ENCODE measurements around the gene SCTR.

The SCTR gene

GRCh38 chr2:119473621-119474370 lies 50.5 kb downstream of the SCTR start:
- DNase-seq: no peak

GRCh38 chr2:119472749-119473148 lies 51.5 kb downstream of the SCTR start:
- DNase-seq: no peak

GRCh38 chr2:119469661-119470297 lies 54.5 kb downstream of the SCTR start:
- no peak for DNase-seq

- no peak for DNase-seq
Observed at GRCh38 chr2:119469131-119469530, 55.2 kb downstream of the SCTR start.

- no peak for DNase-seq
Observed at GRCh38 chr2:119468154-119468955, 55.9 kb downstream of the SCTR start.

- no peak for DNase-seq
Observed at GRCh38 chr2:119466373-119466772, 57.9 kb downstream of the SCTR start.

- no peak for DNase-seq
Observed at GRCh38 chr2:119465687-119466086, 58.6 kb downstream of the SCTR start.

- no peak for DNase-seq
Observed at GRCh38 chr2:119464981-119465380, 59.3 kb downstream of the SCTR start.

GRCh38 chr2:119463990-119464389 lies 60.3 kb downstream of the SCTR start:
- DNase-seq: no peak

- no peak for DNase-seq
Observed at GRCh38 chr2:119463136-119463535, 61.1 kb downstream of the SCTR start.

- no peak for DNase-seq
Observed at GRCh38 chr2:119462574-119462973, 61.7 kb downstream of the SCTR start.

GRCh38 chr2:119461811-119462210 lies 62.5 kb downstream of the SCTR start:
- DNase-seq: no peak

GRCh38 chr2:119460076-119460475 lies 64.2 kb downstream of the SCTR start:
- DNase-seq: no peak

- DNase-seq: no peak
Observed at GRCh38 chr2:119455066-119455718, 69.1 kb downstream of the SCTR start.

GRCh38 chr2:119453972-119454593 lies 70.2 kb downstream of the SCTR start:
- DNase-seq: no peak

- DNase-seq: no peak
Observed at GRCh38 chr2:119451336-119452050, 72.8 kb downstream of the SCTR start.

- DNase-seq: no peak
Observed at GRCh38 chr2:119449521-119449920, 74.8 kb downstream of the SCTR start.

GRCh38 chr2:119448427-119449141 lies 75.7 kb downstream of the SCTR start:
- no peak for DNase-seq

GRCh38 chr2:119446037-119446436 lies 78.2 kb downstream of the SCTR start:
- no peak for DNase-seq

GRCh38 chr2:119442850-119443249 lies 81.4 kb downstream of the SCTR start:
- DNase-seq: no peak

GRCh38 chr2:119442226-119442619 lies 82.1 kb downstream of the SCTR start:
- DNase-seq: no peak

Measured in right hindlimb (tissue), 1 donor.